Vagina (tissue), 2 donors: ENCODE measurements around the gene GANC.

ENCODE experiments used
- POLR2A ChIP-seq, 2 donors: fragments of 450-650 bp; IDR thresholded peaks; one replicate each; pipeline ENCODE4 v1.6.1; 2017; ENCODE audit warnings: antibody characterized with exemption in 2 of 2, mild to moderate bottlenecking in 2 of 2, moderate library complexity in 2 of 2
- TF ChIP-seq, protein P1 (sequence below), 3 experiments: fragments of 450-650 bp in 2 of 3; fragments of 200-600 bp in 1 of 3; sonication (generic) in 1 of 3; IDR thresholded peaks; one replicate each; pipeline ENCODE4 v1.5.1; 2017 to 2019; ENCODE audit warnings: antibody characterized with exemption in 3 of 3, mild to moderate bottlenecking in 2 of 3, moderate library complexity in 2 of 3

DNA sequence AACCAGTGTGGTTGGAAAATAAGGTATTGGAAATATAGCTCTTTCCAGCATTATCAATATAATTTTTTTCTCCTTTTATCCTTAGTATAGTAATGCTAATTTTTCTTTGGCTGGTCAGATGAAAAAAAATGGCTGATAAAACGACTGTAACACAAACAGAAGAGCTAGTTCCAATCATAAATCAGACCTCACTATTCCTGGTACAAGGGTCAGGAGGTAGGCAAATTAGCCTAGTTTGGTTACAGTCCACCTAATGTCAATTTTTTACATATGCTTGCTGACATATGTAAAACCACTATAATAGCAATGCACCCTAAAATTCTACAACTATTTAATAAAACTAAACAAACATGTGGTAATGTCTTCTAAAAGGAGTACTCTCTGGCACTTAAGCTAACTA is 45.0 kb upstream of the GANC start:
- TF ChIP-seq, protein P1, sequence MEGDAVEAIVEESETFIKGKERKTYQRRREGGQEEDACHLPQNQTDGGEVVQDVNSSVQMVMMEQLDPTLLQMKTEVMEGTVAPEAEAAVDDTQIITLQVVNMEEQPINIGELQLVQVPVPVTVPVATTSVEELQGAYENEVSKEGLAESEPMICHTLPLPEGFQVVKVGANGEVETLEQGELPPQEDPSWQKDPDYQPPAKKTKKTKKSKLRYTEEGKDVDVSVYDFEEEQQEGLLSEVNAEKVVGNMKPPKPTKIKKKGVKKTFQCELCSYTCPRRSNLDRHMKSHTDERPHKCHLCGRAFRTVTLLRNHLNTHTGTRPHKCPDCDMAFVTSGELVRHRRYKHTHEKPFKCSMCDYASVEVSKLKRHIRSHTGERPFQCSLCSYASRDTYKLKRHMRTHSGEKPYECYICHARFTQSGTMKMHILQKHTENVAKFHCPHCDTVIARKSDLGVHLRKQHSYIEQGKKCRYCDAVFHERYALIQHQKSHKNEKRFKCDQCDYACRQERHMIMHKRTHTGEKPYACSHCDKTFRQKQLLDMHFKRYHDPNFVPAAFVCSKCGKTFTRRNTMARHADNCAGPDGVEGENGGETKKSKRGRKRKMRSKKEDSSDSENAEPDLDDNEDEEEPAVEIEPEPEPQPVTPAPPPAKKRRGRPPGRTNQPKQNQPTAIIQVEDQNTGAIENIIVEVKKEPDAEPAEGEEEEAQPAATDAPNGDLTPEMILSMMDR (IDR thresholded peaks at IDR 0.05): no peak
- no peak for TF ChIP-seq POLR2A (IDR thresholded peaks at IDR 0.05)
